Endothelial cell of umbilical vein (primary cell): ENCODE measurements around the gene UBAP1. TPM values are rescaled to one million over a fixed set of nuclear protein-coding genes. Genes with fewer than 3 reads are reported as not detected.

ENCODE experiments used
- BruUV-seq: library from RNA; stranded (reverse); fragments of 400-500 nt; replicated peaks from 2 replicates; lab custom pipeline; 2021; lab: Mats Ljungman, UMichigan
- CTCF ChIA-PET: fragments of 300-600, 350-600 bp; sonication (Branson Sonifier 250); formaldehyde crosslinking; loops from one replicate; lab custom pipeline; 2021; ENCODE audit warnings: antibody characterized with exemption, inconsistent platforms; lab: Charles Lee
- POLR2A ChIA-PET: fragments of 300-600, 350-600 bp; sonication (Branson Sonifier 250); formaldehyde crosslinking; loops from one replicate; lab custom pipeline; 2021; ENCODE audit warnings: antibody characterized with exemption, inconsistent platforms; lab: Charles Lee
- DNase-seq: peaks from one replicate; pipeline ENCODE4 v3.0.0-alpha.2; 2011; ENCODE audit warnings: low read depth, low spot score
- FAIRE-seq: peaks from 2 replicates; lab custom pipeline; 2011; peaks lifted over from hg19 to GRCh38; lab: Jason Lieb, UNC
- H2AFZ ChIP-seq: 2 replicates; pipeline ENCODE4 v1.6.0; 2012; ENCODE audit warnings: low read depth, low read length, control low read depth, inconsistent platforms
- H3K27ac ChIP-seq: 2 replicates; pipeline ENCODE4 v1.5.1; 2011; ENCODE audit warnings: low read depth, mild to moderate bottlenecking, control low read depth, low read length, moderate library complexity; ENCODE audit not compliant: insufficient read depth
- H3K27me3 ChIP-seq, 2 experiments: 2 replicates each; pipeline versions ENCODE4 v1.6.0 to v1.6.1; 2011; ENCODE audit warnings: low read length in 2 of 2, mixed read lengths in 1 of 2; ENCODE audit not compliant: control insufficient read depth in 2 of 2, insufficient read depth in 2 of 2
- H3K36me3 ChIP-seq, 2 experiments: 2 replicates in 1 of 2; 3 replicates in 1 of 2; pipeline ENCODE4 v1.5.1; 2011; ENCODE audit warnings: low read length in 2 of 2, mild to moderate bottlenecking in 1 of 2, moderate library complexity in 1 of 2; ENCODE audit not compliant: control insufficient read depth in 2 of 2, insufficient read depth in 2 of 2; ENCODE audit errors: extremely low read depth in 1 of 2
- H3K4me1 ChIP-seq: 3 replicates; pipeline ENCODE4 v1.5.1; 2011; ENCODE audit warnings: mild to moderate bottlenecking, low read length; ENCODE audit not compliant: control insufficient read depth, insufficient read depth; ENCODE audit errors: extremely low read depth
- H3K4me2 ChIP-seq: 2 replicates; pipeline ENCODE4 v1.6.1; 2011; ENCODE audit warnings: low read length, control low read depth, mixed read lengths; ENCODE audit not compliant: insufficient read depth
- H3K4me3 ChIP-seq, 3 experiments: fragments of 200-600 bp in 1 of 3; sonication (generic), shearing (Covaris generic) in 1 of 3; replicated peaks in 1 of 3; 2 replicates each; pipeline ENCODE4 v1.5.1; 2011 to 2016; ENCODE audit warnings: control low read depth in 3 of 3, low read length in 3 of 3, mild to moderate bottlenecking in 2 of 3, inconsistent platforms in 1 of 3, low read depth in 1 of 3, moderate library complexity in 1 of 3; ENCODE audit not compliant: insufficient read depth in 1 of 3
- H3K79me2 ChIP-seq: 2 replicates; pipeline ENCODE4 v1.6.0; 2012; ENCODE audit warnings: low read length, inconsistent platforms; ENCODE audit not compliant: control insufficient read depth, insufficient read depth
- H3K9ac ChIP-seq: replicated peaks from 2 replicates; pipeline ENCODE3; 2011; ENCODE audit warnings: low read length, control low read depth; ENCODE audit not compliant: insufficient read depth; ENCODE audit errors: extremely low read depth
- H3K9me1 ChIP-seq: replicated peaks from 3 replicates; pipeline ENCODE4 v1.6.0; 2011; ENCODE audit warnings: mild to moderate bottlenecking, low read length; ENCODE audit not compliant: control insufficient read depth, insufficient read depth; ENCODE audit errors: extremely low read depth
- H3K9me3 ChIP-seq: replicated peaks from 2 replicates; pipeline ENCODE4 v1.5.1; 2012; ENCODE audit warnings: low read length, inconsistent platforms; ENCODE audit not compliant: control insufficient read depth, insufficient read depth
- H4K20me1 ChIP-seq: replicated peaks from 2 replicates; pipeline ENCODE3; 2011; ENCODE audit warnings: mild to moderate bottlenecking, low read length; ENCODE audit not compliant: control insufficient read depth, insufficient read depth; ENCODE audit errors: extremely low read depth
- CTCF ChIP-seq, 2 donors: IDR thresholded peaks; 1 replicate in 1 of 2; 2 replicates in 1 of 2; pipeline ENCODE4 v1.5.1; 2011; ENCODE audit warnings: low read length in 2 of 2, mild to moderate bottlenecking in 2 of 2, moderate library complexity in 2 of 2, control low read depth in 1 of 2, inconsistent platforms in 1 of 2, low read depth in 1 of 2; ENCODE audit not compliant: insufficient read depth in 1 of 2; ENCODE audit errors: extremely low read depth in 1 of 2
- EZH2 ChIP-seq: IDR thresholded peaks from 2 replicates; pipeline ENCODE4 v1.6.1; 2012; ENCODE audit warnings: borderline replicate concordance, low read depth, mild to moderate bottlenecking, moderate library complexity, low read length, inconsistent platforms; ENCODE audit not compliant: severe bottlenecking
- FOS ChIP-seq: IDR thresholded peaks from 2 replicates; pipeline ENCODE4 v1.6.1; 2011; ENCODE audit warnings: mild to moderate bottlenecking, low read length, moderate library complexity, borderline replicate concordance; ENCODE audit not compliant: insufficient read depth
- GATA2 ChIP-seq: IDR thresholded peaks from 2 replicates; pipeline ENCODE4 v1.7.0; 2011; ENCODE audit warnings: low read depth, mild to moderate bottlenecking, moderate library complexity, mixed read lengths, low read length; ENCODE audit not compliant: insufficient read length, insufficient read depth
- JUN ChIP-seq: IDR thresholded peaks from 2 replicates; pipeline ENCODE4 v1.6.1; 2011; ENCODE audit warnings: borderline replicate concordance, low read depth; ENCODE audit not compliant: insufficient read length, insufficient read depth
- MAX ChIP-seq: IDR thresholded peaks from 2 replicates; pipeline ENCODE4 v1.6.1; 2011; ENCODE audit not compliant: insufficient read depth, insufficient read length
- MYC ChIP-seq: IDR thresholded peaks from one replicate; pipeline ENCODE4 v1.6.1; 2011; ENCODE audit warnings: mild to moderate bottlenecking, low read depth, low read length
- POLR2A ChIP-seq: IDR thresholded peaks from 2 replicates; pipeline ENCODE4 v1.6.1; 2012; ENCODE audit warnings: low read depth, mild to moderate bottlenecking, control low read depth, low read length
- POLR2AphosphoS5 ChIP-seq: IDR thresholded peaks from 2 replicates; pipeline ENCODE4 v1.6.1; 2012; ENCODE audit warnings: low read depth, mild to moderate bottlenecking, control low read depth, low read length, moderate library complexity; ENCODE audit not compliant: insufficient read depth
- dilution Hi-C: fragments of 300-500 bp; cut with MboI; formaldehyde crosslinking; loops from one replicate; pipeline ENCODE4 v1.15.0; 2019; ENCODE audit warnings: low sequenced_read_pairs; ENCODE audit not compliant: extremely low pct_ligation_motif_present
- intact Hi-C: fragments of 100-400 bp; cut with micrococcal nuclease; formaldehyde crosslinking; loops from one replicate; pipeline ENCODE4 v1.10.0; 2022
- polyA plus RNA-seq, 4 experiments: library from polyadenylated mRNA; depleted of rRNA in 3 of 4; stranded (reverse) in 3 of 4; unstranded in 1 of 4; fragments of >200 nt; gene quantifications; 2 replicates each; pipeline versions ENCODE4 v1.2.1 to v1.2.3, GENCODE V29; 2011 to 2012; ENCODE audit warnings: missing spikeins in 1 of 4
- total RNA-seq: library from RNA; stranded (reverse); gene quantifications from 2 replicates; pipeline ENCODE4 v1.2.3, GENCODE V29; 2021

The UBAP1 gene
- total and polyA plus RNA-seq, 2 donors (not counting 3 experiments of a cell fraction or from before 2014, with no cell fraction given) = 38.8 TPM

DNA sequence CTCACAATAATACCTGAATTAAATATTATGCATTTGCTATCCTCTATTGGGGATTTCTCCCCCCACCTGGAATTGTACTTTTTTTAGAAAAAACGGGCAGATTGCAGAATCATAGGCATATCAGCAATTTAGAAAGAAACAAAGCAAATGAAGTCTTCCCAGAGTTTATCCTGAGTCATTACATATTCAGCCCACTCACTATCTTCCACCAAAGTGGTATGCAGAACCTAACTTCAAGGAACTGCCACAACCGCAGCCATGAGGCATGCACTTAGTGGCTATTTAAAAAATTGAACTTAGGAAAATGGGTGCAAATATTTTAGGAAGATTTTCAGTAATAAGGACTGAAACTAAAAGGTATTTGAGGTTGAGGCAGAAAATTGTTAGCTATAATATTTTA is 48.6 kb downstream of the UBAP1 start:
- no peak for DNase-seq

DNA sequence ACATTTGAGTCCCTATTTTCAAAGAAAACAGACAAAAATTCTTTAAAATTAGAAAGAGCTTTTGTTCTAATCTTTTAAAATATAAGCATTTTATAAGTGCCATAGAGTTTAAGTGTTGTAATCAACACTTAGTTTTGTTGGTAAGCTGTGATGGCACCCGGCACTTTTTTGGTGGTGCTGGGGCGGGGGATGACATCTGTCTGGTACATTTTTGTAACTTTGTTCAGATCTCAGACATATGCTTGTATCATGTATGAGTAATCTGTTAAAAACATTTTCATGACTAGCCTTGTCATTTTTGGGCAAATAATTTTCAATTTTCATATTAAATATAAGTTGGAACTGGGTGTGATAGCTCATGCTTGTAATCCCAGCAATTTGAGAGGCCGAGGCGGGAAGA is 51.7 kb downstream of the UBAP1 start:
- ChIA-PET POLR2A (no interaction called here), CTCF (interaction anchor here (1.0 to 1.4 kb wide), 2 partner anchors 9 to 52 kb away, joined by 3 to 4 read pairs; partner anchors contain the start of gene UBAP1)
- no peaks in the 10 kb centered on the region for H3K4me1 ChIP-seq
- no peak for DNase-seq
- BruUV-seq = no TSS peak
- no peaks in the 10 kb centered on the region for H3K9me3 ChIP-seq
- TF ChIP-seq POLR2A = no peak
- no peak for TF ChIP-seq GATA2
- no peak for TF ChIP-seq JUN
- no peak for TF ChIP-seq POLR2AphosphoS5
- no peak for TF ChIP-seq CTCF (IDR thresholded peaks at IDR 0.05; ENCODE audit: extremely low read depth in 1 of 2, insufficient read depth in 1 of 2, low read depth in 1 of 2, low read length in 2 of 2)
- no peak for TF ChIP-seq MYC
- intact Hi-C loops = loop anchor here (10.0 kb wide), 1 partner anchor 46 kb away; no protein-coding TSS in a partner anchor
- no peaks in the 10 kb centered on the region for H3K9me1 ChIP-seq
- H3K79me2 ChIP-seq = peaks cover 12% of the 10 kb centered on the region
- H2AFZ ChIP-seq = no peak overlapping the region
- no peaks in the 10 kb centered on the region for H3K36me3 ChIP-seq
- no peak overlapping the region for H3K4me3 ChIP-seq
- H4K20me1 ChIP-seq = no peaks in the 10 kb centered on the region
- no peak for FAIRE-seq
- no peak overlapping the region for H3K27ac ChIP-seq
- H3K9ac ChIP-seq = no peak overlapping the region
- H3K27me3 ChIP-seq = no peaks in the 10 kb centered on the region
- no peak overlapping the region for H3K4me2 ChIP-seq
- dilution Hi-C loops = no loop called here

More for the DNA sequence above, 48.6 kb downstream of the UBAP1 start:
- no TSS peak for BruUV-seq
- Histone ChIP-seq H3K9me1 (no peaks in the 10 kb centered on the region), H3K27me3 (no peaks in the 10 kb centered on the region), H3K27ac (no peak overlapping the region), H3K4me2 (no peak overlapping the region), H3K79me2 (peaks cover 19% of the 10 kb centered on the region), H2AFZ (no peak overlapping the region), H3K9me3 (no peaks in the 10 kb centered on the region), H4K20me1 (no peaks in the 10 kb centered on the region), H3K9ac (no peak overlapping the region), H3K4me1 (no peaks in the 10 kb centered on the region), H3K36me3 (no peaks in the 10 kb centered on the region), H3K4me3 (no peak overlapping the region)
- CTCF ChIA-PET = interaction anchor here (1.4 to 1.5 kb wide), 3 partner anchors 8 to 49 kb away, joined by 4 to 5 read pairs (median 4); partner anchors contain the start of gene UBAP1
- POLR2A ChIA-PET = no interaction called here
- TF ChIP-seq GATA2 (no peak), MAX (no peak), FOS (no peak), POLR2A (no peak), MYC (no peak), JUN (no peak), EZH2 (no peak), POLR2AphosphoS5 (no peak)
- intact Hi-C loops (no loop called here), dilution Hi-C loops (no loop called here)
- no peak for FAIRE-seq
